Fibroblast of skin of abdomen (primary cell): ENCODE data around the gene JAKMIP1.

ENCODE experiments used
- DNase-seq: peaks from one replicate; pipeline ENCODE4 v3.0.0-alpha.2; 2013

JAKMIP1 gene

GRCh38 chr4:6058531-6059374 is 141.6 kb downstream of the JAKMIP1 start:
- DNase-seq: no peak

- no peak for DNase-seq
Observed at GRCh38 chr4:6056976-6057766, 143.2 kb downstream of the JAKMIP1 start.

- DNase-seq: no peak
Observed at GRCh38 chr4:6055436-6055835, 144.9 kb downstream of the JAKMIP1 start.

- DNase-seq: no peak
Observed at GRCh38 chr4:6055030-6055429, 145.3 kb downstream of the JAKMIP1 start.

GRCh38 chr4:6054162-6054922 is 146.0 kb downstream of the JAKMIP1 start:
- no peak for DNase-seq

- no peak for DNase-seq
Observed at GRCh38 chr4:6052679-6053078, 147.7 kb downstream of the JAKMIP1 start.

GRCh38 chr4:6050551-6050950 is 149.8 kb downstream of the JAKMIP1 start:
- DNase-seq: no peak

GRCh38 chr4:6049985-6050384 is 150.4 kb downstream of the JAKMIP1 start:
- DNase-seq: no peak

GRCh38 chr4:6049278-6049677 is 151.1 kb downstream of the JAKMIP1 start:
- no peak for DNase-seq

- no peak for DNase-seq
Observed at GRCh38 chr4:6048537-6048936, 151.8 kb downstream of the JAKMIP1 start.

GRCh38 chr4:6047130-6047673 is 153.1 kb downstream of the JAKMIP1 start:
- no peak for DNase-seq

- DNase-seq: no peak
Observed at GRCh38 chr4:6046526-6047129, 153.7 kb downstream of the JAKMIP1 start.

GRCh38 chr4:6044805-6045204 is 155.5 kb downstream of the JAKMIP1 start:
- no peak for DNase-seq

GRCh38 chr4:6044276-6044675 is 156.1 kb downstream of the JAKMIP1 start:
- no peak for DNase-seq

- no peak for DNase-seq
Observed at GRCh38 chr4:6043843-6044242, 156.5 kb downstream of the JAKMIP1 start.

- DNase-seq: no peak
Observed at GRCh38 chr4:6043188-6043587, 157.2 kb downstream of the JAKMIP1 start.

GRCh38 chr4:6042293-6043063 is 157.9 kb downstream of the JAKMIP1 start:
- no peak for DNase-seq

GRCh38 chr4:6041800-6042199 is 158.5 kb downstream of the JAKMIP1 start:
- DNase-seq: no peak

- no peak for DNase-seq
Observed at GRCh38 chr4:6038711-6039110, 161.6 kb downstream of the JAKMIP1 start.

GRCh38 chr4:6035786-6036185 is 164.6 kb downstream of the JAKMIP1 start:
- DNase-seq: no peak

GRCh38 chr4:6033381-6033780 is 167.0 kb downstream of the JAKMIP1 start:
- DNase-seq: no peak
